A673 (cell line): ENCODE measurements around the gene EFTUD2.

ENCODE experiments used
- EZH2 ChIP-seq: fragments of 200-600 bp; sonication (generic); IDR thresholded peaks from 2 replicates; pipeline ENCODE4 v1.6.1; 2017; ENCODE audit warnings: borderline replicate concordance, low read depth, mild to moderate bottlenecking, mixed read lengths, antibody characterized with exemption, low read length; ENCODE audit not compliant: poor library complexity, severe bottlenecking
- TF ChIP-seq, protein P1 (sequence below): fragments of 300-800, 200-600 bp; sonication (generic); conservative IDR thresholded peaks from 2 replicates; pipeline ENCODE4 v1.5.1; 2017; ENCODE audit warnings: low read depth, mild to moderate bottlenecking, antibody characterized with exemption, low read length, moderate library complexity, mixed read lengths

DNA sequence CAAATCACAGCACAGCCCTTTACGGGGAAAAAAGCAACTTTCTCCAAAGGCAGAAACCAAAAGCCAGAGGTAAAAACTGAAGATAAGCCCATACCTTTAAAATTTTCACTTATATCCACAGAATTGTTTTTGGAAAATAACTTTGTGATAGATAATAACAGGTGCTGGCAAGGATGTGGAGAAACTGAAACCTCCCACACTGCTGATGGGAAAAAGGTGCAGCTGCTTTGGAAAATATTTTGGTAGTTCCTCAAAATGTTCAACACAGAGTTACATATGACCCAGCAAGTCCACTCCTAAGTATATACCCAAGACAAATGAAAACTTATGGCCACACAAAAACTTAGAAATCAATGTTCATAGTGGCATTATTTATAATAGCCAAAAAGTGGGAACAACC, 12.2 kb downstream of the EFTUD2 start:
- TF ChIP-seq, protein P1, sequence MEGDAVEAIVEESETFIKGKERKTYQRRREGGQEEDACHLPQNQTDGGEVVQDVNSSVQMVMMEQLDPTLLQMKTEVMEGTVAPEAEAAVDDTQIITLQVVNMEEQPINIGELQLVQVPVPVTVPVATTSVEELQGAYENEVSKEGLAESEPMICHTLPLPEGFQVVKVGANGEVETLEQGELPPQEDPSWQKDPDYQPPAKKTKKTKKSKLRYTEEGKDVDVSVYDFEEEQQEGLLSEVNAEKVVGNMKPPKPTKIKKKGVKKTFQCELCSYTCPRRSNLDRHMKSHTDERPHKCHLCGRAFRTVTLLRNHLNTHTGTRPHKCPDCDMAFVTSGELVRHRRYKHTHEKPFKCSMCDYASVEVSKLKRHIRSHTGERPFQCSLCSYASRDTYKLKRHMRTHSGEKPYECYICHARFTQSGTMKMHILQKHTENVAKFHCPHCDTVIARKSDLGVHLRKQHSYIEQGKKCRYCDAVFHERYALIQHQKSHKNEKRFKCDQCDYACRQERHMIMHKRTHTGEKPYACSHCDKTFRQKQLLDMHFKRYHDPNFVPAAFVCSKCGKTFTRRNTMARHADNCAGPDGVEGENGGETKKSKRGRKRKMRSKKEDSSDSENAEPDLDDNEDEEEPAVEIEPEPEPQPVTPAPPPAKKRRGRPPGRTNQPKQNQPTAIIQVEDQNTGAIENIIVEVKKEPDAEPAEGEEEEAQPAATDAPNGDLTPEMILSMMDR, result no peak
- no peak for TF ChIP-seq EZH2
